SK-N-SH (cell line): Measurements from ENCODE around the gene MARF1.

Experiments
- EP300 ChIP-seq, 2 experiments: IDR thresholded peaks; 2 replicates each; pipeline versions ENCODE4 v1.4.0 to v1.6.1; 2012; ENCODE audit warnings: borderline replicate concordance in 1 of 2, low read depth in 1 of 2, low read length in 1 of 2
- GABPA ChIP-seq: IDR thresholded peaks from 2 replicates; pipeline ENCODE4 v1.4.0; 2012; ENCODE audit warnings: low read depth, mild to moderate bottlenecking
- JUND ChIP-seq: IDR thresholded peaks from 2 replicates; pipeline ENCODE4 v1.4.0; 2012
- POLR2AphosphoS5 ChIP-seq: IDR thresholded peaks from 2 replicates; pipeline ENCODE4 v1.6.1; 2012; ENCODE audit warnings: low read depth, low read length
- RFX5 ChIP-seq: IDR thresholded peaks from 2 replicates; pipeline ENCODE4 v1.6.1; 2012; ENCODE audit warnings: mild to moderate bottlenecking, improper control_type of control experiment, low read length
- TF ChIP-seq, protein P1 (sequence below): fragments of 150-350 bp; IDR thresholded peaks from 2 replicates; pipeline ENCODE4 v1.6.1; 2017; ENCODE audit warnings: antibody characterized with exemption, low read length, low read depth, borderline replicate concordance
- TF ChIP-seq, protein P2 (sequence below): IDR thresholded peaks from 2 replicates; pipeline ENCODE4 v1.6.1; 2012; ENCODE audit warnings: mild to moderate bottlenecking, low read depth, low read length, moderate library complexity
- TF ChIP-seq, protein P3 (sequence below): fragments of 200-600 bp; sonication (generic); IDR thresholded peaks from 2 replicates; pipeline ENCODE4 v1.6.1; 2017; ENCODE audit warnings: antibody characterized with exemption, mild to moderate bottlenecking, moderate library complexity

DNA sequence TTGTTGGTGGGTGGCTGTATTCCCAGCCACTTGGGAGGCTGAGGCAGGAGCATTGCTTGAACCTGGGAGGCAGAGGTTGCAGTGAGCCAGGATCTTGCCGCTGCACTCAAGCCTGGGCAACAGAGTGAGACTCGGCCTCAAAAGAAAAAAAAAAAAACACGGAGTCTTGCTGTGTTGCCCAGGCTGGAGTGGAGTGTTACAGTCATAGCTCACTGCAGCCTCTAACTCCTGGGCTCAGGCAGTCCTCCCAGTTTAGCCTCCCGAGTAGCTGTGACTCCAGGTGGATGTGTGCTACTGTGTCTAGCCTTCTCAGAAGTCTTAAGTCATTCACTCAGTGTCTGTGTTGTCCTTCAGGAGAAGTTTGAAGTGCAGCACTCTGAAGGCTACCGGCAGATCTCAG lies 34.5 kb upstream of the MARF1 start:
- TF ChIP-seq POLR2AphosphoS5 (no peak), RFX5 (no peak), GABPA (no peak), JUND (no peak), EP300 (IDR thresholded peaks at IDR 0.05; ENCODE audit: borderline replicate concordance in 1 of 2, low read depth in 1 of 2, low read length in 1 of 2) (no peak)
- TF ChIP-seq, protein P1, sequence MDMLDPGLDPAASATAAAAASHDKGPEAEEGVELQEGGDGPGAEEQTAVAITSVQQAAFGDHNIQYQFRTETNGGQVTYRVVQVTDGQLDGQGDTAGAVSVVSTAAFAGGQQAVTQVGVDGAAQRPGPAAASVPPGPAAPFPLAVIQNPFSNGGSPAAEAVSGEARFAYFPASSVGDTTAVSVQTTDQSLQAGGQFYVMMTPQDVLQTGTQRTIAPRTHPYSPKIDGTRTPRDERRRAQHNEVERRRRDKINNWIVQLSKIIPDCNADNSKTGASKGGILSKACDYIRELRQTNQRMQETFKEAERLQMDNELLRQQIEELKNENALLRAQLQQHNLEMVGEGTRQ: no peak
- TF ChIP-seq, protein P2, sequence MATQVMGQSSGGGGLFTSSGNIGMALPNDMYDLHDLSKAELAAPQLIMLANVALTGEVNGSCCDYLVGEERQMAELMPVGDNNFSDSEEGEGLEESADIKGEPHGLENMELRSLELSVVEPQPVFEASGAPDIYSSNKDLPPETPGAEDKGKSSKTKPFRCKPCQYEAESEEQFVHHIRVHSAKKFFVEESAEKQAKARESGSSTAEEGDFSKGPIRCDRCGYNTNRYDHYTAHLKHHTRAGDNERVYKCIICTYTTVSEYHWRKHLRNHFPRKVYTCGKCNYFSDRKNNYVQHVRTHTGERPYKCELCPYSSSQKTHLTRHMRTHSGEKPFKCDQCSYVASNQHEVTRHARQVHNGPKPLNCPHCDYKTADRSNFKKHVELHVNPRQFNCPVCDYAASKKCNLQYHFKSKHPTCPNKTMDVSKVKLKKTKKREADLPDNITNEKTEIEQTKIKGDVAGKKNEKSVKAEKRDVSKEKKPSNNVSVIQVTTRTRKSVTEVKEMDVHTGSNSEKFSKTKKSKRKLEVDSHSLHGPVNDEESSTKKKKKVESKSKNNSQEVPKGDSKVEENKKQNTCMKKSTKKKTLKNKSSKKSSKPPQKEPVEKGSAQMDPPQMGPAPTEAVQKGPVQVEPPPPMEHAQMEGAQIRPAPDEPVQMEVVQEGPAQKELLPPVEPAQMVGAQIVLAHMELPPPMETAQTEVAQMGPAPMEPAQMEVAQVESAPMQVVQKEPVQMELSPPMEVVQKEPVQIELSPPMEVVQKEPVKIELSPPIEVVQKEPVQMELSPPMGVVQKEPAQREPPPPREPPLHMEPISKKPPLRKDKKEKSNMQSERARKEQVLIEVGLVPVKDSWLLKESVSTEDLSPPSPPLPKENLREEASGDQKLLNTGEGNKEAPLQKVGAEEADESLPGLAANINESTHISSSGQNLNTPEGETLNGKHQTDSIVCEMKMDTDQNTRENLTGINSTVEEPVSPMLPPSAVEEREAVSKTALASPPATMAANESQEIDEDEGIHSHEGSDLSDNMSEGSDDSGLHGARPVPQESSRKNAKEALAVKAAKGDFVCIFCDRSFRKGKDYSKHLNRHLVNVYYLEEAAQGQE: no peak
- TF ChIP-seq, protein P3, sequence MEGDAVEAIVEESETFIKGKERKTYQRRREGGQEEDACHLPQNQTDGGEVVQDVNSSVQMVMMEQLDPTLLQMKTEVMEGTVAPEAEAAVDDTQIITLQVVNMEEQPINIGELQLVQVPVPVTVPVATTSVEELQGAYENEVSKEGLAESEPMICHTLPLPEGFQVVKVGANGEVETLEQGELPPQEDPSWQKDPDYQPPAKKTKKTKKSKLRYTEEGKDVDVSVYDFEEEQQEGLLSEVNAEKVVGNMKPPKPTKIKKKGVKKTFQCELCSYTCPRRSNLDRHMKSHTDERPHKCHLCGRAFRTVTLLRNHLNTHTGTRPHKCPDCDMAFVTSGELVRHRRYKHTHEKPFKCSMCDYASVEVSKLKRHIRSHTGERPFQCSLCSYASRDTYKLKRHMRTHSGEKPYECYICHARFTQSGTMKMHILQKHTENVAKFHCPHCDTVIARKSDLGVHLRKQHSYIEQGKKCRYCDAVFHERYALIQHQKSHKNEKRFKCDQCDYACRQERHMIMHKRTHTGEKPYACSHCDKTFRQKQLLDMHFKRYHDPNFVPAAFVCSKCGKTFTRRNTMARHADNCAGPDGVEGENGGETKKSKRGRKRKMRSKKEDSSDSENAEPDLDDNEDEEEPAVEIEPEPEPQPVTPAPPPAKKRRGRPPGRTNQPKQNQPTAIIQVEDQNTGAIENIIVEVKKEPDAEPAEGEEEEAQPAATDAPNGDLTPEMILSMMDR: no peak
